Raji (cell line): ENCODE results near the gene RPL6.

Experiments
- POLR2A ChIP-seq: IDR thresholded peaks from 2 replicates; pipeline ENCODE4 v1.6.1; 2011; ENCODE audit warnings: low read depth, low read length, control low read depth; ENCODE audit not compliant: insufficient read depth

The RPL6 gene

GRCh38 chr12:112420740-112421139, 11.3 kb upstream of the RPL6 start:
- no peak for TF ChIP-seq POLR2A

- TF ChIP-seq POLR2A, result no peak
Observed at GRCh38 chr12:112419297-112420133, 10.1 kb upstream of the RPL6 start.

GRCh38 chr12:112418608-112419296, 9.3 kb upstream of the RPL6 start, which contains the start of gene PTPN11:
PTPN11 (plus strand) TSS chr12:112418947; CDS start chr12:112419112, 165 bp downstream.
- TF ChIP-seq POLR2A, result peak; percentile 99

GRCh38 chr12:112418273-112418607, 8.8 kb upstream of the RPL6 start:
- no peak for TF ChIP-seq POLR2A

GRCh38 chr12:112413855-112414625, 4.6 kb upstream of the RPL6 start:
- TF ChIP-seq POLR2A, result no peak

- TF ChIP-seq POLR2A, result no peak
Observed at GRCh38 chr12:112409906-112410244, 470 bp upstream of the RPL6 start.

- TF ChIP-seq POLR2A, result no peak
Observed at GRCh38 chr12:112408621-112409020, 784 bp downstream of the RPL6 start.

- TF ChIP-seq POLR2A, result no peak
Observed at GRCh38 chr12:112406519-112407488, 2.6 kb downstream of the RPL6 start.

- no peak for TF ChIP-seq POLR2A
Observed at GRCh38 chr12:112401903-112402498, 7.4 kb downstream of the RPL6 start.

- no peak for TF ChIP-seq POLR2A
Observed at GRCh38 chr12:112401054-112401453, 8.4 kb downstream of the RPL6 start.

GRCh38 chr12:112393328-112393727, 16.1 kb downstream of the RPL6 start:
- no peak for TF ChIP-seq POLR2A

- no peak for TF ChIP-seq POLR2A
Observed at GRCh38 chr12:112389228-112389627, 20.2 kb downstream of the RPL6 start.

- no peak for TF ChIP-seq POLR2A
Observed at GRCh38 chr12:112386726-112387125, 22.7 kb downstream of the RPL6 start.

- no peak for TF ChIP-seq POLR2A
Observed at GRCh38 chr12:112382866-112383265, 26.5 kb downstream of the RPL6 start.
